HG02623 (cell line): ENCODE data around the gene H6PD.

Experiments used
- ATAC-seq: cut with Tn5 transposase; IDR thresholded peaks from one replicate; pipeline ENCODE4 v1.9.1; 2021; ENCODE audit warnings: moderate library complexity; ENCODE audit not compliant: unreplicated experiment

Gene H6PD

GRCh38 chr1:9239622-9240401 lies 5.2 kb downstream of the H6PD start:
- peak; percentile 38 for ATAC-seq

GRCh38 chr1:9240914-9241820 lies 6.6 kb downstream of the H6PD start:
- no peak for ATAC-seq

- ATAC-seq, result no peak
Measured at GRCh38 chr1:9241891-9242290, 7.3 kb downstream of the H6PD start.

- no peak for ATAC-seq
Measured at GRCh38 chr1:9242338-9242969, 7.9 kb downstream of the H6PD start.

GRCh38 chr1:9243066-9243739 lies 8.6 kb downstream of the H6PD start:
- ATAC-seq, result no peak

GRCh38 chr1:9244501-9245229 lies 10.1 kb downstream of the H6PD start:
- ATAC-seq, result no peak

GRCh38 chr1:9245230-9245619 lies 10.7 kb downstream of the H6PD start:
- ATAC-seq, result no peak

GRCh38 chr1:9245661-9246060 lies 11.1 kb downstream of the H6PD start:
- ATAC-seq, result no peak

- ATAC-seq, result no peak
Measured at GRCh38 chr1:9246215-9246614, 11.6 kb downstream of the H6PD start.

GRCh38 chr1:9246841-9247785 lies 12.5 kb downstream of the H6PD start:
- no peak for ATAC-seq

GRCh38 chr1:9247894-9248293 lies 13.3 kb downstream of the H6PD start:
- no peak for ATAC-seq

- ATAC-seq, result no peak
Measured at GRCh38 chr1:9248341-9249262, 14.0 kb downstream of the H6PD start.

GRCh38 chr1:9249263-9249533 lies 14.6 kb downstream of the H6PD start:
- ATAC-seq, result no peak

- ATAC-seq, result no peak
Measured at GRCh38 chr1:9249534-9250410, 15.2 kb downstream of the H6PD start.

- no peak for ATAC-seq
Measured at GRCh38 chr1:9250411-9251381, 16.1 kb downstream of the H6PD start.

- ATAC-seq, result no peak
Measured at GRCh38 chr1:9251501-9251900, 16.9 kb downstream of the H6PD start.
